Measurements from ENCODE around the gene HNF4A.

- no peak for TF ChIP-seq CTCF (IDR thresholded peaks at IDR 0.05)
- TF ChIP-seq POLR2AphosphoS5 (IDR thresholded peaks at IDR 0.05), result no peak
- TF ChIP-seq POLR2A (IDR thresholded peaks at IDR 0.05), result no peak
These were observed 48.6 kb upstream of the HNF4A start for GRCh38 chr20:44306927-44307326.
